Transverse colon (tissue), 4 donors: ENCODE data around the gene SYT11.

Experiments used
- CTCF ChIP-seq, 5 experiments: fragments of 200-600 bp in 3 of 5; fragments of 450-650 bp in 2 of 5; sonication (generic) in 3 of 5; IDR thresholded peaks; 1 replicate in 2 of 5; 2 replicates in 3 of 5; pipeline ENCODE4 v1.5.1; 2016 to 2017; ENCODE audit warnings: antibody characterized with exemption in 5 of 5, inconsistent platforms in 3 of 5, mild to moderate bottlenecking in 2 of 5, moderate library complexity in 1 of 5
- POLR2A ChIP-seq: fragments of 450-650 bp; IDR thresholded peaks from one replicate; pipeline ENCODE4 v1.6.1; 2016; ENCODE audit warnings: antibody characterized with exemption, mild to moderate bottlenecking, moderate library complexity
- POLR2AphosphoS5 ChIP-seq, 3 donors: sonication (generic); formaldehyde crosslinking; IDR thresholded peaks; one replicate each; pipeline ENCODE4 v1.6.1; 2016; ENCODE audit warnings: antibody characterized with exemption in 3 of 3

GRCh38 chr1:155834296-155834926 is 25.0 kb upstream of the SYT11 start:
- TF ChIP-seq CTCF (IDR thresholded peaks at IDR 0.05) (no peak), POLR2A (no peak), POLR2AphosphoS5 (IDR thresholded peaks at IDR 0.05) (no peak)
